Mesenchymal stem cell (in vitro differentiated cells and primary cell): Measurements from ENCODE around the gene EBP.
A peak's percentile ranks its signal among the peaks of the same experiment; 100 is the strongest.

Experiments
- DNase-seq: peaks from one replicate; pipeline ENCODE4 v3.0.0-alpha.2; 2013
- H2AFZ ChIP-seq: one replicate; pipeline ENCODE4 v1.6.1; 2013; ENCODE audit warnings: low read depth, mild to moderate bottlenecking, control low read depth, inconsistent platforms, low read length, moderate library complexity
- H2AK5ac ChIP-seq: 2 replicates; pipeline ENCODE4 v1.6.1; 2013; ENCODE audit warnings: low read length, moderate library complexity, mild to moderate bottlenecking, inconsistent platforms; ENCODE audit not compliant: severe bottlenecking
- H2BK120ac ChIP-seq: one replicate; pipeline ENCODE4 v1.6.1; 2013; ENCODE audit warnings: low read depth, mild to moderate bottlenecking, inconsistent platforms, low read length, moderate library complexity
- H2BK12ac ChIP-seq, 2 experiments: one replicate each; pipeline ENCODE4 v1.6.1; 2013; ENCODE audit warnings: inconsistent platforms in 2 of 2, low read length in 2 of 2, mild to moderate bottlenecking in 2 of 2, moderate library complexity in 2 of 2, control low read depth in 1 of 2
- H2BK15ac ChIP-seq: one replicate; pipeline ENCODE4 v1.6.1; 2013; ENCODE audit warnings: mild to moderate bottlenecking, low read depth, inconsistent platforms; ENCODE audit not compliant: poor library complexity, severe bottlenecking
- H2BK5ac ChIP-seq: 2 replicates; pipeline ENCODE4 v1.6.1; 2013; ENCODE audit warnings: low read depth, mild to moderate bottlenecking, low read length, control low read depth, inconsistent platforms; ENCODE audit not compliant: poor library complexity, severe bottlenecking
- H3K14ac ChIP-seq, 2 experiments: one replicate each; pipeline ENCODE4 v1.6.1; 2013; ENCODE audit warnings: inconsistent platforms in 2 of 2, low read length in 2 of 2, control low read depth in 1 of 2, mild to moderate bottlenecking in 1 of 2, moderate library complexity in 1 of 2
- H3K18ac ChIP-seq, 2 experiments: one replicate each; pipeline ENCODE4 v1.6.1; 2013; ENCODE audit warnings: inconsistent platforms in 2 of 2, low read length in 2 of 2, control low read depth in 1 of 2, low read depth in 1 of 2, mild to moderate bottlenecking in 1 of 2
- H3K23ac ChIP-seq, 2 experiments: one replicate each; pipeline ENCODE4 v1.6.1; 2013; ENCODE audit warnings: inconsistent platforms in 2 of 2, low read length in 2 of 2, mild to moderate bottlenecking in 2 of 2, moderate library complexity in 2 of 2, control low read depth in 1 of 2
- H3K27ac ChIP-seq: 2 replicates; pipeline ENCODE4 v1.5.1; 2013; ENCODE audit warnings: mild to moderate bottlenecking, moderate library complexity, low read length, control low read depth, inconsistent platforms; ENCODE audit not compliant: poor library complexity, severe bottlenecking
- H3K27me3 ChIP-seq, 2 experiments: 2 replicates each; pipeline versions ENCODE4 v1.6.1 to v1.7.0; 2013; ENCODE audit warnings: low read length in 2 of 2, mild to moderate bottlenecking in 2 of 2, moderate library complexity in 2 of 2, control low read depth in 1 of 2, inconsistent platforms in 1 of 2; ENCODE audit not compliant: control insufficient read depth in 1 of 2, insufficient read depth in 1 of 2
- H3K36me3 ChIP-seq, 2 experiments: 2 replicates each; pipeline versions ENCODE4 v1.6.1 to v1.7.0; 2013; ENCODE audit warnings: low read length in 2 of 2, control low read depth in 1 of 2, inconsistent platforms in 1 of 2, low read depth in 1 of 2, mild to moderate bottlenecking in 1 of 2; ENCODE audit not compliant: insufficient read depth in 2 of 2, control insufficient read depth in 1 of 2
- H3K4ac ChIP-seq, 2 experiments: one replicate each; pipeline ENCODE4 v1.6.1; 2013; ENCODE audit warnings: inconsistent platforms in 2 of 2, low read length in 2 of 2, mild to moderate bottlenecking in 2 of 2, moderate library complexity in 2 of 2, control low read depth in 1 of 2, low read depth in 1 of 2
- H3K4me1 ChIP-seq: 2 replicates; pipeline ENCODE4 v1.6.1; 2013; ENCODE audit warnings: low read depth, low read length, control low read depth; ENCODE audit not compliant: control insufficient read depth, insufficient read depth
- H3K4me2 ChIP-seq: 2 replicates; pipeline ENCODE4 v1.6.1; 2013; ENCODE audit warnings: low read length, mild to moderate bottlenecking, inconsistent platforms; ENCODE audit not compliant: poor library complexity, severe bottlenecking
- H3K4me3 ChIP-seq, 2 experiments: 2 replicates each; pipeline versions ENCODE4 v1.5.1 to v1.7.0; 2013; ENCODE audit warnings: low read length in 2 of 2, mild to moderate bottlenecking in 2 of 2, control low read depth in 1 of 2, low read depth in 1 of 2; ENCODE audit not compliant: insufficient read depth in 1 of 2
- H3K79me1 ChIP-seq: replicated peaks from 2 replicates; pipeline ENCODE4 v1.6.1; 2013; ENCODE audit warnings: mild to moderate bottlenecking, control low read depth, low read length, inconsistent platforms; ENCODE audit not compliant: poor library complexity, severe bottlenecking
- H3K9ac ChIP-seq: 2 replicates; pipeline ENCODE4 v1.7.0; 2013; ENCODE audit warnings: mild to moderate bottlenecking, low read length, moderate library complexity
- H3K9me3 ChIP-seq: 2 replicates; pipeline ENCODE4 v1.7.0; 2013; ENCODE audit warnings: mild to moderate bottlenecking, low read length; ENCODE audit not compliant: control insufficient read depth
- H4K8ac ChIP-seq: one replicate; pipeline ENCODE4 v1.6.1; 2013; ENCODE audit warnings: inconsistent platforms, mild to moderate bottlenecking, low read length, moderate library complexity
- H4K91ac ChIP-seq: one replicate; pipeline ENCODE4 v1.6.1; 2013; ENCODE audit warnings: mild to moderate bottlenecking, low read length, inconsistent platforms
- WGBS: methylation state at CpG from one replicate; pipeline ENCODE4 v1.1.7; 2013; ENCODE audit warnings: mixed read lengths; 5-methylcytosine and 5-hydroxymethylcytosine counted together

The EBP gene

GRCh38 chrX:48498374-48498809 lies 23.2 kb upstream of the EBP start:
- H4K8ac ChIP-seq = no peak overlapping the region
- no peak overlapping the region for H3K9ac ChIP-seq
- DNase-seq = peak; percentile 78
- no peak overlapping the region for H3K27ac ChIP-seq
- no peak overlapping the region for H3K23ac ChIP-seq
- H3K4me2 ChIP-seq = no peak overlapping the region
- WGBS = 10% methylated on average over 6 of the region's 6 CpGs
- H2BK5ac ChIP-seq = no peak overlapping the region
- no peak overlapping the region for H3K4me3 ChIP-seq
- no peak overlapping the region for H2BK15ac ChIP-seq
- no peaks in the 10 kb centered on the region for H3K79me1 ChIP-seq
- H3K14ac ChIP-seq = no peak overlapping the region
- no peak overlapping the region for H3K4ac ChIP-seq
- no peak overlapping the region for H2AFZ ChIP-seq
- H3K4me1 ChIP-seq = peaks cover 6% of the 10 kb centered on the region
- H2BK120ac ChIP-seq = no peak overlapping the region
- no peaks in the 10 kb centered on the region for H3K9me3 ChIP-seq
- H3K36me3 ChIP-seq = no peaks in the 10 kb centered on the region
- H2BK12ac ChIP-seq = no peak overlapping the region
- no peak overlapping the region for H3K18ac ChIP-seq
- peaks cover 0 to 6% of the 10 kb centered on the region in 2 experiments for H3K27me3 ChIP-seq
- H2AK5ac ChIP-seq = no peak overlapping the region
- H4K91ac ChIP-seq = no peak overlapping the region

- no peak overlapping the region for H3K4ac ChIP-seq
- no peaks in the 10 kb centered on the region for H3K9me3 ChIP-seq
- H2AFZ ChIP-seq = no peak overlapping the region
- H3K18ac ChIP-seq = no peak overlapping the region
- no peak overlapping the region for H2BK5ac ChIP-seq
- no peak overlapping the region for H3K4me2 ChIP-seq
- H3K4me3 ChIP-seq = no peak overlapping the region
- no peak overlapping the region for H3K9ac ChIP-seq
- peaks cover under 1% of the 10 kb centered on the region for H3K4me1 ChIP-seq
- peaks cover 0 to 9% of the 10 kb centered on the region in 2 experiments for H3K27me3 ChIP-seq
- H2AK5ac ChIP-seq = no peak overlapping the region
- no peaks in the 10 kb centered on the region for H3K79me1 ChIP-seq
- H2BK15ac ChIP-seq = no peak overlapping the region
- no peak overlapping the region for H4K8ac ChIP-seq
- whole genome bisulfite sequencing = 92% methylated on average over 3 of the region's 7 CpGs
- no peaks in the 10 kb centered on the region for H3K36me3 ChIP-seq
- H3K14ac ChIP-seq = no peak overlapping the region
- no peak overlapping the region for H3K27ac ChIP-seq
- H3K23ac ChIP-seq = no peak overlapping the region
- no peak overlapping the region for H4K91ac ChIP-seq
- no peak overlapping the region for H2BK12ac ChIP-seq
- no peak overlapping the region for H2BK120ac ChIP-seq
- no peak for DNase-seq
These were observed 17.3 kb upstream of the EBP start for GRCh38 chrX:48504261-48504660.

DNA sequence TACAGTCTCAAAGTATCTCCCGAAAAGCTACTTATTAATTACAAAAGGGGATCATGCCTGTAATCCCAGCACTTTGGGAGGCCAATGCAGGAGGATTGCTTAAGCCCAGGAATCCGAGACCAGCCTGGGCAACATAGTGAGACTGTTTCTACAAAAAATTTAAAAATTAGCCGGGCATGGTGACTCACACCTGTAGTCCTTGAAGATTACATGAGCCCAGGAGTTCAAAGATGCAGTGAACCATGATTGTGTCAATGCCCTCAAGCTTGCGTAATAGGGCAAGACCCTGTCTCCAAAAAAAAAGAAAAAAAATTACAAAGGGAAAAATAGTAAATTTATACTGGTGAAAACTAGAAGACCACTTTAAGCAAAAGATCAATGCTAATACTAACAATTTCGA lies 16.1 kb upstream of the EBP start:
- no peak overlapping the region for H2BK120ac ChIP-seq

GRCh38 chrX:48507246-48507645 lies 14.4 kb upstream of the EBP start:
- no peak for DNase-seq
- Histone ChIP-seq H3K4me1 (peaks cover 7% of the 10 kb centered on the region), H2AK5ac (no peak overlapping the region), H3K4ac (no peak overlapping the region), H3K18ac (no peak overlapping the region), H3K27ac (no peak overlapping the region), H3K4me2 (no peak overlapping the region), H2BK120ac (no peak overlapping the region), H3K27me3 (peaks cover 0 to 9% of the 10 kb centered on the region in 2 experiments), H2BK5ac (no peak overlapping the region), H4K91ac (no peak overlapping the region), H3K36me3 (peaks cover 0 to 7% of the 10 kb centered on the region in 2 experiments), H2BK12ac (no peak overlapping the region), H3K9ac (no peak overlapping the region), H3K9me3 (no peaks in the 10 kb centered on the region), H2BK15ac (no peak overlapping the region), H3K79me1 (no peaks in the 10 kb centered on the region), H3K14ac (no peak overlapping the region), H3K23ac (no peak overlapping the region), H2AFZ (no peak overlapping the region), H3K4me3 (no peak overlapping the region), H4K8ac (no peak overlapping the region)
- WGBS = 100% methylated on average over 2 of the region's 5 CpGs

More for the DNA sequence above, 16.1 kb upstream of the EBP start:
- Histone ChIP-seq H3K4me2 (no peak overlapping the region), H3K23ac (no peak overlapping the region), H3K27ac (no peak overlapping the region), H2BK5ac (no peak overlapping the region), H3K9me3 (no peaks in the 10 kb centered on the region), H3K14ac (no peak overlapping the region), H3K36me3 (no peaks in the 10 kb centered on the region), H3K18ac (no peak overlapping the region), H2AFZ (no peak overlapping the region), H3K4me3 (no peak overlapping the region), H3K4me1 (peaks cover 7% of the 10 kb centered on the region), H3K27me3 (peaks cover 0 to 9% of the 10 kb centered on the region in 2 experiments), H3K9ac (no peak overlapping the region), H2AK5ac (no peak overlapping the region), H3K79me1 (no peaks in the 10 kb centered on the region), H2BK15ac (no peak overlapping the region), H4K91ac (no peak overlapping the region), H3K4ac (no peak overlapping the region), H2BK12ac (no peak overlapping the region), H4K8ac (no peak overlapping the region)
- 75% methylated on average over 3 of the region's 5 CpGs for WGBS
- DNase-seq = no peak
